IPS-20b (cell line): ENCODE data around the gene THOC7.

ENCODE experiments used
- H3K27ac ChIP-seq: one replicate; pipeline ENCODE4 v1.5.1; 2013; ENCODE audit warnings: low read length
- H3K27me3 ChIP-seq: 2 replicates; pipeline ENCODE4 v1.6.1; 2013; ENCODE audit warnings: mild to moderate bottlenecking, low read length, inconsistent platforms; ENCODE audit not compliant: insufficient read depth
- H3K36me3 ChIP-seq: 2 replicates; pipeline ENCODE4 v1.6.1; 2013; ENCODE audit warnings: low read depth, mild to moderate bottlenecking, inconsistent platforms, low read length, moderate library complexity; ENCODE audit not compliant: insufficient read depth
- H3K4me1 ChIP-seq: 2 replicates; pipeline ENCODE4 v1.6.1; 2013; ENCODE audit warnings: mild to moderate bottlenecking, control low read depth, inconsistent platforms, low read length, moderate library complexity; ENCODE audit not compliant: insufficient read depth
- H3K4me3 ChIP-seq: 2 replicates; pipeline ENCODE4 v1.5.1; 2013; ENCODE audit warnings: mild to moderate bottlenecking, low read length, inconsistent platforms
- H3K9ac ChIP-seq: 2 replicates; pipeline ENCODE4 v1.6.1; 2013; ENCODE audit warnings: low read depth, mild to moderate bottlenecking, inconsistent platforms, low read length, moderate library complexity
- H3K9me3 ChIP-seq: 2 replicates; pipeline ENCODE4 v1.6.1; 2013; ENCODE audit warnings: mild to moderate bottlenecking, low read depth, low read length, inconsistent platforms; ENCODE audit not compliant: insufficient read depth

THOC7 gene

GRCh38 chr3:63798544-63798943, 65.1 kb downstream of the THOC7 start:
- no peaks in the 10 kb centered on the region for H3K4me1 ChIP-seq
- no peaks in the 10 kb centered on the region for H3K9me3 ChIP-seq
- H3K9ac ChIP-seq: no peak overlapping the region
- no peaks in the 10 kb centered on the region for H3K27me3 ChIP-seq
- no peak overlapping the region for H3K27ac ChIP-seq
- H3K4me3 ChIP-seq: no peak overlapping the region
- no peaks in the 10 kb centered on the region for H3K36me3 ChIP-seq

GRCh38 chr3:63795438-63795837, 68.2 kb downstream of the THOC7 start:
- Histone ChIP-seq H3K9ac (no peak overlapping the region), H3K27ac (no peak overlapping the region), H3K36me3 (no peaks in the 10 kb centered on the region), H3K4me1 (no peaks in the 10 kb centered on the region), H3K27me3 (no peaks in the 10 kb centered on the region), H3K9me3 (no peaks in the 10 kb centered on the region), H3K4me3 (no peak overlapping the region)

- H3K27me3 ChIP-seq: no peaks in the 10 kb centered on the region
- H3K9me3 ChIP-seq: no peaks in the 10 kb centered on the region
- no peak overlapping the region for H3K27ac ChIP-seq
- H3K4me3 ChIP-seq: no peak overlapping the region
- no peaks in the 10 kb centered on the region for H3K4me1 ChIP-seq
- no peaks in the 10 kb centered on the region for H3K36me3 ChIP-seq
- no peak overlapping the region for H3K9ac ChIP-seq
These were observed 71.6 kb downstream of the THOC7 start for GRCh38 chr3:63791974-63792373.
